Prostate gland (tissue), 2 donors: ENCODE measurements around the gene KANSL1. TPM values are rescaled to one million over a fixed set of nuclear protein-coding genes. Genes with fewer than 3 reads are reported as not detected.

Experiments used
- DNase-seq: peaks from one replicate; pipeline ENCODE4 v3.0.0-alpha.2; 2019; ENCODE audit warnings: low spot score
- H3K27ac ChIP-seq, 2 donors: fragments of 200-600 bp; sonication (generic); 2 replicates each; pipeline ENCODE4 v1.5.1; 2017 to 2019
- H3K27me3 ChIP-seq: fragments of 200-600 bp; sonication (generic); replicated peaks from 2 replicates; pipeline ENCODE4 v1.5.1; 2019; ENCODE audit not compliant: insufficient read depth
- H3K36me3 ChIP-seq, 2 donors: fragments of 200-600 bp; sonication (generic); 1 replicate in 1 of 2; 2 replicates in 1 of 2; pipeline versions ENCODE4 v1.5.1 to v1.8.1; 2017 to 2019
- H3K4me1 ChIP-seq: fragments of 200-600 bp; sonication (generic); replicated peaks from 2 replicates; pipeline ENCODE4 v1.5.1; 2019
- H3K4me3 ChIP-seq, 2 donors: fragments of 200-600 bp; sonication (generic); 2 replicates each; pipeline ENCODE4 v1.5.1; 2017 to 2019
- H3K9me3 ChIP-seq: fragments of 200-600 bp; sonication (generic); 2 replicates; pipeline ENCODE4 v1.5.1; 2017
- POLR2A ChIP-seq: fragments of 450-650 bp; IDR thresholded peaks from one replicate; pipeline ENCODE4 v1.6.1; 2016; ENCODE audit warnings: antibody characterized with exemption, mild to moderate bottlenecking
- POLR2AphosphoS5 ChIP-seq: sonication (generic); formaldehyde crosslinking; IDR thresholded peaks from one replicate; pipeline ENCODE4 v1.6.1; 2017; ENCODE audit warnings: antibody characterized with exemption
- WGBS: methylation state at CpG from one replicate; pipeline ENCODE4 v1.1.5; 2018; 5-methylcytosine and 5-hydroxymethylcytosine counted together
- intact Hi-C: fragments of 100-400 bp; cut with DNase I; formaldehyde crosslinking; loops from one replicate; pipeline ENCODE4 v1.14.2; 2022
- total RNA-seq, 2 donors: library from RNA; depleted of rRNA; stranded (reverse); fragments of >200 nt; gene quantifications; one replicate each; pipeline ENCODE4 v1.1.0, GENCODE V29; 2016
- TF ChIP-seq, protein P1 (sequence below), 4 experiments: fragments of 200-600 bp in 2 of 4; fragments of 450-650 bp in 2 of 4; sonication (generic) in 2 of 4; IDR thresholded peaks; 1 replicate in 3 of 4; 2 replicates in 1 of 4; pipeline ENCODE4 v1.5.1; 2016 to 2019; ENCODE audit warnings: antibody characterized with exemption in 4 of 4, mild to moderate bottlenecking in 2 of 4, moderate library complexity in 2 of 4

Gene KANSL1
- total RNA-seq, 2 donors from 2014 or later, result 60.4 to 109 TPM

DNA sequence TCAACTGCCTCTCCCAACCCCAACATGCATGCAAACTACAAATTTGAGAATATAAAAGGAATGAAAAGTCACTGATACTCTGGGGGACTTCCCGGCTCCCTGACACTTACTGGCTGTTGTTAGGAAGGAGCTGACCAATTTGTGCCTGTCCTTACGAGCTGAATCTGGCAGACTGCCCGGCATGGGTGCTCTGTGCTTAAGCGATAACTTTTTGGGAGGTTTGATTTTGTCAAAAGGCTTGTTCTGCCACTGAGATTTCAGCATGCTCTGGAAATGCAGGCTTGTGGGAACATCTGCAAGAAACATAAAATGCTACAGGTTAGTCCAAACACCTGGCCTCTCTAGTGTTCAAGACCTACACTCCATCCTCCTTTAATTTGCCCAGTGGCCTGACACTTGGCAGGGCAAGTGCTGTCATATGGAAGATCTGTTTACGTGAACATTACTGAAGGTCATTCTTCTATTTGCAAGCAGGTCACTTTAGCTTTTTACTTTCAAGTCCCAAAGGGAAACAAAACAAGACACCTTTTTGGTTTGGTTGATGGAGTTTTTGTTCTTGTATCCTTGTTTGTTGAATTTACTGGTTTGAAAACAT lies 153.5 kb downstream of the KANSL1 start:
- H3K9me3 ChIP-seq, result no peaks in the 10 kb centered on the region
- 19% methylated on average over 5 of the region's 5 CpGs for WGBS
- intact Hi-C loops, result loop anchor here (5.0 kb wide), 1 partner anchor 173 kb away; no protein-coding TSS in a partner anchor
- H3K4me1 ChIP-seq, result peaks cover 3% of the 10 kb centered on the region
- H3K36me3 ChIP-seq, result peaks cover 0 to 16% of the 10 kb centered on the region in 2 donors
- H3K4me3 ChIP-seq, result no peak overlapping the region
- no peak for TF ChIP-seq POLR2A
- TF ChIP-seq POLR2AphosphoS5, result no peak
- TF ChIP-seq, protein P1, sequence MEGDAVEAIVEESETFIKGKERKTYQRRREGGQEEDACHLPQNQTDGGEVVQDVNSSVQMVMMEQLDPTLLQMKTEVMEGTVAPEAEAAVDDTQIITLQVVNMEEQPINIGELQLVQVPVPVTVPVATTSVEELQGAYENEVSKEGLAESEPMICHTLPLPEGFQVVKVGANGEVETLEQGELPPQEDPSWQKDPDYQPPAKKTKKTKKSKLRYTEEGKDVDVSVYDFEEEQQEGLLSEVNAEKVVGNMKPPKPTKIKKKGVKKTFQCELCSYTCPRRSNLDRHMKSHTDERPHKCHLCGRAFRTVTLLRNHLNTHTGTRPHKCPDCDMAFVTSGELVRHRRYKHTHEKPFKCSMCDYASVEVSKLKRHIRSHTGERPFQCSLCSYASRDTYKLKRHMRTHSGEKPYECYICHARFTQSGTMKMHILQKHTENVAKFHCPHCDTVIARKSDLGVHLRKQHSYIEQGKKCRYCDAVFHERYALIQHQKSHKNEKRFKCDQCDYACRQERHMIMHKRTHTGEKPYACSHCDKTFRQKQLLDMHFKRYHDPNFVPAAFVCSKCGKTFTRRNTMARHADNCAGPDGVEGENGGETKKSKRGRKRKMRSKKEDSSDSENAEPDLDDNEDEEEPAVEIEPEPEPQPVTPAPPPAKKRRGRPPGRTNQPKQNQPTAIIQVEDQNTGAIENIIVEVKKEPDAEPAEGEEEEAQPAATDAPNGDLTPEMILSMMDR (IDR thresholded peaks at IDR 0.05), result no peak
- no peak overlapping the region for H3K27ac ChIP-seq
- DNase-seq, result peak; percentile 55
- H3K27me3 ChIP-seq, result no peaks in the 10 kb centered on the region

DNA sequence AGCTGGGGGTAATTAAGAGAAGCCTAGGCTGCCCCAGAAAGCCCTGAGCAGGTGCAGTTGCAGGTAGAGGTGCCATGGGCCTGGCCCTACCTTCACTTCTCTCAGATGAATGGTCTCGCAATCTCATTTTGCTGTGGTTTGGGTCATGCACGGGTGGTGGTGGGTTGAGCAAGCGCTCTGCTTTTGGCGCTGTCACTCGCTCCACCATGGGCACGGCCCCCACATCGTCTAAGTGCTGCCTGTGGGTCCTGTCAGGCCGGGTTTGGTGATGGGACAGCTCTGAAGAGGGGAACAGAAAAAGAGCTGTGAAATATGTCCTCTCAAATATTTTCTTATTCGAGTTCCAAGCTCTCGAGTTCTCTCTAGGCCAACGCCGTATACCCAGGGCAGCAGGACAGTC lies 154.3 kb downstream of the KANSL1 start:
- intact Hi-C loops, result loop anchor here (5.0 kb wide), 1 partner anchor 173 kb away; no protein-coding TSS in a partner anchor
- Histone ChIP-seq H3K27ac (no peak overlapping the region), H3K4me3 (no peak overlapping the region), H3K27me3 (no peaks in the 10 kb centered on the region), H3K36me3 (peaks cover 0 to 16% of the 10 kb centered on the region in 2 donors), H3K9me3 (no peaks in the 10 kb centered on the region), H3K4me1 (peaks cover 3% of the 10 kb centered on the region)
- WGBS, result 85% methylated on average over 12 of the region's 12 CpGs
- TF ChIP-seq POLR2A (no peak), POLR2AphosphoS5 (no peak)
- TF ChIP-seq, protein P1 (IDR thresholded peaks at IDR 0.05), result no peak
- no peak for DNase-seq

DNA sequence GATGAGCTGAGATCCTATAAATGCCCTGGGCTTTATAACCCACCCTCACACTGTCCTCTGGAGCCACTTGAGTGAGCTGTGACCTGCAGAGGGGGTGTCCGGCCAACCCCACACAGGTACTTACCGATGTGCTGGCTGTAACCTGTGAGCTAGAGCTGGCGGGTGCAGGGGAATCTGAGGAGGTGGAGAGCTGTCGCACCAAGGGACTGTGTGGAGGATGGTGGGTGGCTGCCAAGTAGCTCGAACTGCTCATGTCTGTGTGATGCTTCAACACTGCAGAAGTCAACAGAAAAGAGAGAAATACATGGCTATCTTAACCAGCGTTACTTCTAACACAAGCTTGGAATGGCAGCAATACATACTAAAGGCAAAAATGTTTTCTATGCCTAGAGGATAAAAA lies 154.8 kb downstream of the KANSL1 start:
- H3K9me3 ChIP-seq, result no peaks in the 10 kb centered on the region
- intact Hi-C loops, result loop anchor here (5.0 kb wide), 1 partner anchor 174 kb away; no protein-coding TSS in a partner anchor
- H3K4me1 ChIP-seq, result peaks cover 3% of the 10 kb centered on the region
- H3K27ac ChIP-seq, result no peak overlapping the region
- peaks cover 0 to 19% of the 10 kb centered on the region in 2 donors for H3K36me3 ChIP-seq
- no peaks in the 10 kb centered on the region for H3K27me3 ChIP-seq
- WGBS, result 74% methylated on average over 6 of the region's 6 CpGs
- no peak overlapping the region for H3K4me3 ChIP-seq
- TF ChIP-seq, protein P1 (IDR thresholded peaks at IDR 0.05), result no peak
- TF ChIP-seq POLR2AphosphoS5 (no peak), POLR2A (no peak)
- no peak for DNase-seq

DNA sequence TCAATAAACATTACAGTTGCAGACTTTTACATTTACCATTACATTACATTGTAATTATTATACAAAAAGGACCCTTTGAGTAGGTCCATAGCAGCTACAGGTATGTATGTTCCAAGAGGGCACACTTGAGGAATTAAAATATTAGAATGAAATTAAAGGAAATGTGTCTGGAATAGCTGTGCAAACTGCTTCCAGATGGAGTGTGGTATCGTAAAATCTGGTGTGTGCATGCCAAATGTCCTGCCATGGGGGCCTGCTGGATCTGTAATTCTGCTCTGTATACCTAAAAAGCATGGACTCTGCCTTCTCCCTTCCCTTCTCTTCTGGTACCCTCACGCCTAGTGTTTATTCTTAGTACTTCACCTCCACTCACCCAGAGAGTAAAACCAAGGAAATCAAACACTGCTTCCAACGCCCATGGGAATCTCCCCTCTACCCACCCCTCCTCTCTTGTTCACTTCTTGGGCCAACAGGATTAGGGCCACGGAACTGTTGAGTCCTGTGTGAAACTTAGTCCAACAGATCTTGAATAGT lies 155.4 kb downstream of the KANSL1 start:
- no peak for DNase-seq
- H3K9me3 ChIP-seq, result no peaks in the 10 kb centered on the region
- peaks cover 4 to 26% of the 10 kb centered on the region in 2 donors for H3K36me3 ChIP-seq
- H3K27me3 ChIP-seq, result no peaks in the 10 kb centered on the region
- 69% methylated on average over 4 of the region's 4 CpGs for WGBS
- TF ChIP-seq, protein P1 (IDR thresholded peaks at IDR 0.05), result no peak
- TF ChIP-seq POLR2A (no peak), POLR2AphosphoS5 (no peak)
- no peak overlapping the region for H3K4me3 ChIP-seq
- no peak overlapping the region for H3K27ac ChIP-seq
- H3K4me1 ChIP-seq, result peaks cover 3% of the 10 kb centered on the region
- intact Hi-C loops, result loop anchor here (5.0 kb wide), 1 partner anchor 175 kb away; no protein-coding TSS in a partner anchor

DNA sequence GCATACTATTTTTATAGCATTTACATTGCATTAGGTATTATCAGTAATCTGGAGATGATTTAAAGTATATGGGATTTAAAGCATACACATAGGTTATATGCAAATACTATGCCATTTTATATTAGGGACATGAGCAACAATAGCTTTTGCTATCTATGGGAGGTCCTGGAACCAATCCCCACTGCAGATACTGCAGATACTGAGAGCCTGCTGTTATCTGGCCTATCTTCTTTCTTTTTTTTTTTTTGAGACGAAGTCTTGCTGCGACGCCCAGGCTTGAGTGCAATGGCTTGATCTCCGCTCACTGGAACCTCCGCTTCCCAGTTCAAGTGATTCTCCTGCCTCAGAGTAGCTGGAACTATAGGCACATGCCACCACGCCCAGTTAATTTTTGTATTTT lies 156.7 kb downstream of the KANSL1 start:
- no peak for DNase-seq
- WGBS, result 87% methylated on average over 6 of the region's 6 CpGs
- intact Hi-C loops, result loop anchor here (5.0 kb wide), 1 partner anchor 176 kb away; no protein-coding TSS in a partner anchor
- H3K9me3 ChIP-seq, result no peaks in the 10 kb centered on the region
- H3K27me3 ChIP-seq, result no peaks in the 10 kb centered on the region
- peaks cover 14 to 33% of the 10 kb centered on the region in 2 donors for H3K36me3 ChIP-seq
- H3K4me3 ChIP-seq, result no peak overlapping the region
- peaks cover 3% of the 10 kb centered on the region for H3K4me1 ChIP-seq
- H3K27ac ChIP-seq, result no peak overlapping the region
- TF ChIP-seq POLR2A, result no peak
- TF ChIP-seq, protein P1 (IDR thresholded peaks at IDR 0.05), result no peak
- no peak for TF ChIP-seq POLR2AphosphoS5
